Fibroblast of peridontal ligament (primary cell): ENCODE measurements around the gene ZDHHC20.

Experiments
- DNase-seq: peaks from one replicate; pipeline ENCODE4 v3.0.0-alpha.2; 2010; ENCODE audit errors: extremely low read depth

Gene ZDHHC20

DNA sequence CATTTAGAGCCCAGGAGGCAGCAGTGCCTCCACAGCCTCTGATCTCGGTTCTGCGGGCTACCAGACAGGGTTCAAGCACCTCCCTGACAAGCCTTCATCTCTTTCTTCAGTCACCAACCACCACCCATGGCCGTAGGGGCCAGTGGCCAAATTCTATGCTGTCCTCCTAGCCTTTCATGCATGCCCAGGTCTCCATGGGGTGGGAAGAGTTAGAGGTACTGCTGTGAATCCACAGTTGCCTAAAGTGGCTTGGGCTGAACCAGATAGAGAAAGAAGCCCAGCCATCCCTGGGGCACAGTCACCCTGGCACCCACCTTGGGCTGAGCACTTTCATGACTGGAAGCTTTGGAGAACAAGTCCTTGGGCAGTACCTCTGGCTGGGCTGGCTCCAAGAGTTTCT is 97.4 kb downstream of the ZDHHC20 start:
- DNase-seq = no peak

DNA sequence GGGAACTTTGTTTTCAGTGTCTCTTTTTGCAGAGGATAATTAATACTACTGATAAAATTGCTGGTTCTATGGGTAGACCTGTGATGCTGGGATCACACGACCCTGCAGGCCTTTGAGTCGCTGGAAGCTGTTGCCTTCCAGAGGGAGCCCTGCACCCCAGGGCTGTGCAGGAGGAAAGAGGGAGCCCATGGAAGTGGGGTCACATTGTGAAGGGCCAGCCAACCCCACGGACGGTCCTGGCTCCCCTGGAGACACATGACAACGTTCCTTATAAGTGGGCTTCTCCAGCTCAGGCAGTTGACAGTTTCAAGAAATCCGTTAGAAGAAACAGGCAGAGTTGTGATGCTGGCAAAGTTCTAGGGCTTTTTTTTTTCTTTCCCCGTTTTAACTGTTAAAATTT is 98.0 kb downstream of the ZDHHC20 start:
- DNase-seq = no peak

DNA sequence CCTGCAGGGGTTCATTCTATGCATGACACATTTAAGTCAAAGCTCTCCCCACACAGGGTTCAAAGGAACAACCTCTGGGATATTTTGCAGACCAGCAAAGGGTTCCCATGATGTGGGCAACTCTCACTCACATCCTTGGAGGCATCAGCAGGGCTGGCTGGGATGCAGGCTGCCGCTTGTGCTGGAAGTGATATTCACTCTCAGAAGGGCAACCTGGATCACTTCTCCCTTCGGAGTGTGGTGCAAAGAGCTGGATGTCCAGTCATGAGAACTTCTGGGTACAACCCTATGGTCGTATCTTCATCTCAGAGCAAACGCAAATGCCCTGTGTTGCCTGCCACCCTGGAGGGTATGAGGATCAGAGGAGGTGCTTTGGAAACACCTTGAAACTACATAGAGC is 98.6 kb downstream of the ZDHHC20 start:
- DNase-seq = no peak

DNA sequence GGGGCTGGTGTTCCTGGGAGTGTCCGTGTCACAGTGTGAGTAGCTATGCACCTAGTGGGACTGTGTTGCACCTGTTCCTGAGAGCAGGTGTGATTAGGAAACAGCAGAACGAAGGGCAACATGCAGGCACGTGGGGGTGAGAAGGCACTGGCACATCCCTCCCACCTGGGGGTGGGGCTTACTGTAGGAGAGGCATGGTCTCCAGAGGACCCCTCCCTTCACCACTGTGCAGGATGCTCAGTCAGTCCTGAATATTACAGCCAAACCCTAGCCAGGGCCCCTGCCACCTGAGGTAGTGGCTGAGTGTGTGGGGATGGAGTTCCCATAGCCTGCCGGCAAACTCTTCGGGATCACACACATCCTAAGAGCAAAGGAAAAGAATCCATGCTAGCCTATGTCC is 99.2 kb downstream of the ZDHHC20 start:
- DNase-seq = no peak

DNA sequence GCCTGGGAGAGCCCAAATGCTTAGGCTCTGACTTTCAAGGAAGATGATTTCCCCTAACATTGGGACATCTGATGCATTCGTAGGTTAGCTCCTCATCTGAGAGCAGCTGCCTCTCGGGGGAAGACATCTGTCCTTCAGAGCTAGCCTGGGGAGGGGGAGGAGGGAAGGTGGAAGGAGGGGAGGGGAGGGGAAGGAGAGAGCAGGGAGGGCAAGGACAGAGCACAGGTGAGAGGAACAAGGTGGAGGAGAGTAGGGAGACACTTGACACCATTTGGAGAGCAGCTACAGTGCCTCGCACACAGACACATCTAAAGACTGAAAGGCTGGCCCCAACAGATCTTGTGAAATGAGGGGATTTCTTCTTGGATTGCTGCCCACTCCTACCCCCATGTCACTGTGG is 103.8 kb downstream of the ZDHHC20 start:
- DNase-seq = no peak

DNA sequence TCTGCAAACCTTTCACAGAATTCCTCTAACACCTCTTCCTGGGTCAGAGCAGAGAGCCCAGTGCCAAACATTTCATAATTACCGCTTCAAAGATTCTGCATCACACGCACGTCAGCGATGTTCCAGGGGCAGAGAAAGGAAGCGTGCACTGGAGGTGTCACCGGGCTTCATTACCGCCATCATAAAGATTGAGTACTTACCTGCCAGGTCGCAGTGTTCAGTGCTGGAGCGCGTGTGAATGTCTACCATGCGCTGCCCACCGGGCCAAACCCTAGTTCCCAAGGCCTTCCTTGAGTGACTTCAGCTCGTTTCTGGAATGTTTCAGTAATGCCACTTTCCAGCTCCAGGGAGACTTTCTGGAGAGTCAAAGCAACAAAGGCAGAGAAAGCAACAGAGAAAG is 104.4 kb downstream of the ZDHHC20 start:
- no peak for DNase-seq

DNA sequence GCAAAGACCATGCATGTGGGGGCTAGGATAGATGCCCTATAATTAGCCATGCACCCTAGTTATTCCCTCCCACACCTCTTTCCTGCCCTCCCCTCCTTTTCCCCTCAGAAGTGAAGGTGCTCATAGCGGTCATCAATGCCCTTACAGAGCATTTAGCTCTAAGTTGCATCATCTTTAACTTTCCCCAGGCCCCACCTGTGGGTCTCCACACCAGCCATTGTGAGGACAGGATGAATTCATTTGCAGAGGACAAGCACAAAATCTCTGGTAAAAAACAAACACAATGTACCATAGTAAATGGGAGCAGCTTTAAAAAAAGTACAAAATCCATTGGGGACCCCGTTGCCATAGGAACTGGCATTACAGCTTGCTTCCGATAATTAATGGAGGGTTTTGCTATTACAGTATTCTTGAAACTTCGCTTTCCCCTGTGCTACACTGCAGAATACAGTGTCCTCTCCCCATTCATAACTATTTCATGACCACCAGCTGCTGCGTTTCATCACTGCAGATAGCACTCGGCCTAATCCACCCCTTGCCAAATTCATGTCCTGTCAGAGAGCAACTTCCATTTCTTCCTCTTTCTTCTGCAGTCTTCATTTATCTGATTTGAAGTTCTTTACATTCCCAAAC is 110.5 kb downstream of the ZDHHC20 start:
- DNase-seq = no peak

DNA sequence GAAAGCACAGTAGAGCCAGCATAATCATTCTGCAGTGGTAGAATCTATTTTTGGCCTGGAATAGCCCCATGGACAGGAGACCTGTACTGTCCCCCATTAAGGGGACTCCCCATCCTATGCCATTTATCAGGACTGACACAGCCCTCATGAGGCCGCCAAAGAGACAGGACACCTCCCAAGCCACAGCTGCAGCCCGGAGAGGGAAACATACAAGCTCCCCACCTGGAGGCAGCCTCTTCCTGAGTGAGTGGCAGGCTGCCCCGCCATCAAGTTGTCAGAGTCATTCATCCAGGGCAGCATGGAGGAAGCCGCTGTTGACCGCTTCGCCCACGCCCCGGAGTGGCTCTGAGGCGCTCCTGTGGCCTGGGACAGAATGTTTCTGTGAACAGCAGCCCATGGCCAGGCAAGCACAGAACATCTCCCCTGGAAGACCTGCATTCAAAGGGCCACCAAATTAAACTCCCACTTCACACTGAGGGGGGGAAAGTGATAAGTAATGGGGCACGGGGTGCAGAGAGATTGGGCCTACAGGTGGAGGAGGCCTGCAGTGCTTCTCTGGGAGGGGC is 111.3 kb downstream of the ZDHHC20 start:
- DNase-seq = no peak

DNA sequence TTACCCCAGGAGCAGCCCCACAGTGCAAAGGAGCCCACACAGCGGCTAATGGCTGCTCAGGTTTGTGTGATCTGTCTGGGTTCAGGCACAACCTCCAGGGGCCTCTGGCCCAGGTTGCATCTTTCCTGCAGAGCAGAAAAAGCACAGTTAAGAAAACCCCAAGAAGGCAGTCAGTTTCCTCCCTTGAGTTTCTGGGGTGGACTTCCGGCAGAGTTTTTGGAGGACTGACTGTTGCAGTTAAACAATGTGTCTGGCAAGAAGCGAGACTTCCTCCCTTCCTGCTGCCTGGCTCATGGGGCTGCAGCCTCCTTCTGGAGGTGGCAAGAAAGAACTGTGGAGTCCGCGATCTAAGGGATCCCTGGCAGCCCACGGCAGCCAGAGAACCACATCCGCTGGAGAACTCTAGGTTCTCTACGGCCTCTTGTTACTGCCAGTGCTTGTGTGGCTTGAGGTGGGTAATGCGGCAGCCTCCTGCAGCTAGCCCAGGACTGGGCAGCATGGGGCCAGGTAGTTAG is 114.4 kb downstream of the ZDHHC20 start:
- DNase-seq = no peak

DNA sequence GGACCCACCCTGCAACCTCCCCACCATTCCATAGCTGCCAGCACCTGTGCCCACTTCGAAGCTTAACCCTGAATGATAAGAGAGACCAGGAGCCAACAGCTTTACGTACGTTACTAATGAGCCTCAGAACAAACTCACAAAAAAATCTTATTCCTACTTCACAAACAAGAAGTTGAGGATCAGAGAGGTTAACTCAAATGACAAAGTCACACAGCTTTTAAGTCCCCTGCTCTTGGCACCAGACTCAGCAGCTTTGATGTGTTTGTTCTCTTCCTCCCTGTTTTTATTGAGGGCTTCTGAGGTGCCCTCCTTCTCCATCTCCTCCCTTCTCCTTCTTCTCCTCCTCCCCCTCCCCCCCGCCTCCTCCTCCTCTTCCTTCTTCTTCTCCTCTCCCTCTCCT is 115.4 kb downstream of the ZDHHC20 start:
- no peak for DNase-seq

DNA sequence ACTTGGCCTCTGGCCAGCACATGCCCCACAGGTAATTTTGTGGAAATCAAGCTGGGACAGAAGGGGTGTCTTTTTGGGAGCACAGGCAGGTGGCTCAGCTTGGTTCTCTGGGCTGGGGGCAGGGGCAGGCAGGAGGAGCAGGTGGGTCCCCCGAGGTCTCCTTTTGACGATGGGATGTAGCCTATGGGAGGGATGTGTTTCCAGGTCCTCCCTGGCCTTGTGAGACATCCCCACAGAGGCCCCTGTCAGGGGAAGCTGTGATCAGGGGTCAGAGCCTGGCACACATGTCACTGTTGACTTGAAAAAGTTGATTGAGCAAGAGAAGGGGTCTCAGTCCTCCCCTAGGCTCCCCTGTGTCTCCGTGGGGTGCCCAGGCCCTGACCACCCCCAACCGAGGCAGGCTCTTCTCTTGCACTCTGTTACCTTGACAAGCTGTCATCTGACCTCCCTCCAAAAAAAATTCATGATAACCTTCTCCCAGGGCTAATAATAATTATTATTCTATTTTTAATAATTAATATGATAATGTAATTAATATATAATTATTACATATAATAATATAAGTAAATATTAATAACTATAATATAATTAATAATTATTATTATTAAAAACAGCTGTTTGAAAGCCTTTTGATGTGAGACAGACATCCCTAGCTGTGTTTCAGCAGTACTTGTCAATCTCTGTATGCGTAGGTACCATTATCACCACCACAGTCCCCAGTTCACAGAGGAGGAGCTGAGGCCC is 116.2 kb downstream of the ZDHHC20 start:
- DNase-seq = no peak

DNA sequence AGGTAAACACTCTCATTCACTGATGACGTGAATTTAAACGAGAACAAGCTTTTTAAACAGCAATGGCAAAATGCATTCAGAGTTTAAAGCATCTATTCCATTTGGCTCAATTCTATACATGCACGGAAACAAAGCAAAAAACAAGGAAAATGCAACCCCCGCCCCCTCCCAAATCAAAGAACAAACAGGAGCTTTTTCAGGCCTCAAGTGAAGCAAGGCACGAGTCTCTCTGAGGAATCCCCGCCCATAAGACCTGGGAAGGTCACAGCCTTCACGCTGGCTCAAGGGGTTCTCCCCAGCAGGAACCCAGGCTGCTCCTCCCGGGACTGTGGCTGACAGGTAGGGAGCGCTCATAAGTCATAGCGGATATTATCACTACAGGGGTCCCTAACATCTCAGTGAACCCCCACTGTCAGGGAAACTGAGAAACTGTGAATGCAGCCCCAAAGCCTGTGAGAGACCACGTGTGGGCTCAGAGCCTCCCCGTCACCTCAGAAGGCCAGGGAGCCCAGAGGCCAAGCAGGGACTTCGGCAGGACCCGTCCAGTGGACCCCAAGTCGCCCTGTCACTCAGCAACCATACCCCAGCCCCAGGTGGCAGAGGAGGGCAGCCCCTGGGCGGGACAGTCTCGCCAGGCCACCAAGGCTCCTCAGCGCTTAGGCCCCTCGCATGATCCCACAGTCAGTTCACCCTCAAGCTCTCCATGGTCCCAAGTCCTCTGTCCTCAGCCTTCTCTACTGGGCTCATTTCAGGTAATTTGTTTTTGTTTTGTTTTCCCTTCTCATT is 117.3 kb downstream of the ZDHHC20 start:
- DNase-seq = no peak

DNA sequence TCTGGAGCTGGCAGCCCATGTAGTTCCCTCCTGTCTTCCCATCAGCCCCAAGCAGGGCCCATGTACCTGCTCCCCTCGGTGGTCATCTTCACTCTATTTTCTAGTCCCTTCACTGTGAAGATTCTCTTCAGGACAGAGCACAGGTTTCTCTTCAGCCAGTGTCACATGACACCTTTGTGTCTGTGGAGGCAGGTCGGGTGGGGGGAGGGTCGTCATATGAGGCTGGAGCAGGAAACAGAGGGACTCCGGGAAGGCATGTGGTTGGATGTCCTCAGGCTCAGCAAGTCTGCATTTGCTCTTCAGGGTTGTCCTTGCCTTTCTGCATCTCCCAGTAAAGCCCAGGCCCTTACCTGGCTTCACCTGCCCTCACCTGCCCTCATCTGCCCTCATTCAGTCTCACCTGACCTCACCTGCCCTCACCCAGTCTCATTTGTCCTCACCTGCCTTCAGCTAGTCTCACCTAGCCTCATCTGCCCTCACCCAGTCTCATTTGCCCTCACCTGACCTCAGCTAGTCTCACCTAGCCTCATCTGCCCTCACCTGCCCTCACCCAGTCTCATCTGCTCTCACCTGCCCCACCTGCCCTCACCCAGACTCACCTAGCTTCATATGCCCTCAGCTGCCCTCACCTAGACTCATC is 120.3 kb downstream of the ZDHHC20 start:
- DNase-seq = no peak

DNA sequence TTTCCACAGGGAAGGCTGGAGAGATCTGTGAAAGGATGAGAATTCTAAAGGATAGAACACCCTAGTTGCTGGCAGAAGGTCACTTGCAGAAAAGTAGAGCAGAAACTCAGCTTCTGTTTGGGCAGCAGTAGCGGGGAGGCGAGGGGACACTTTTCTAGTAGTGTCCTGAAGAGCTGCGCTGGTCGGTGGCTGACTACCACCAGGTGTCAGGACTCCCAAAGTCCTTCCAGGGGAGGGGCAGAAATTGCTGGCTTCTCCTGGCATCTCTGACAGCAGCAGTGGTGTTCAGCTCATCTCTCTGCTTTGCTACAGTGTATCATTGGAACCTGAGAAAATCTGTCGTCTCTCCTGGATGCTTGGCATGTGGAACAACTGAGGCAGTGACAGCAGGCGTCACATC is 120.9 kb downstream of the ZDHHC20 start:
- no peak for DNase-seq

DNA sequence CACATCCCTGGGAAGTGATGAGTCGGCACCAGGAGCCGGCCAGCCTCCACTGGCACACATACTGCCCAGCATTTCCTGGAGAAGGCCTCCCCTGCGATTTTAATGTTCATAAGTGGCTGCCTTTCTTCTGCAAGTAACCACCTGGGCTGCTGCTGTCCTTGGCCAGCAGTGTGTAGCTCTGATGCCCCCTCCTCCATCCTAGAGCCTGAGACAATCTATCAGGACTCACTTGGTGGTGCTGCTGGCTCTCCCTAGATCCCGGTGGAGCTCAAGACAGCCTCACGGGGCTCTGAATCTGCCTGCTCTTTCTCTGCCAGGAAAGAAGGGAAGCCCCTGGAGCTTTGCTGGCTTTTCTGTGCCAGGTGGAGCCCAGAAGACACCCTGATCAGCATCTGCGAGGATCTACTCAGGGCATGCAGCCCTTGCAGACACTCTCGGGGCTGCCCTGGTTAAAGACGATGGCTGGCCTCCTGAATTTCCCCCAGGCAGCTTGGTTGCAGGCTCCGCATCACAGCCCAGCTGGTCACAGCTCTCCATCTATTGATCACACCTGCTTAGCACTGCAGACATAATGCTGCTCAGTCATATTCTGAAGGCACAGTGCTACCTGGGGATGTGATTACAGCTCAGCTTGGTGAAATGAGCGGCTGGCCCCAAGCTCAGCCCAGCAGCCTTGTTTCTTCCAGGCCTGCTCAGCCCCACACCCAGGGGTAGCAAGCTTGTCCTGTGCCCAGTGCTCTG is 122.3 kb downstream of the ZDHHC20 start:
- no peak for DNase-seq

DNA sequence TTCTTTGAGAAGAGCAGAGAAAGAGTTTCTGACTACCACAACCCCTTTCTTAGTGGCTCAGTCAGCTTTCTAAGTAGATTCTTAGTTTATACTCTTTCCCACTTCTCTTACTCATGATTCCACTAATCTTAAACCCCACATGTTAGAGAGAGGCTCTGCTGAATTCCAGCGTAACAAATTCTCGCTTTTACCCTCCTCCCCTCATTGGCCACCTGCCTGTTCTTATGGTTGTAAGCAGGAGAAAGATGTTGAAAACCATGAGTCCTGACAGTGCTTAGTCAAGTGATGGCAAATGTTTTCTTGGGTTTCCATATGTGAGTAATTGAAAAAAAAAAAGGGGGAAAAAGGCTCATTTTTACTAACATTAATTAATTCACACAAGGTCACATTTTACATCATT is 125.9 kb downstream of the ZDHHC20 start:
- DNase-seq = no peak

DNA sequence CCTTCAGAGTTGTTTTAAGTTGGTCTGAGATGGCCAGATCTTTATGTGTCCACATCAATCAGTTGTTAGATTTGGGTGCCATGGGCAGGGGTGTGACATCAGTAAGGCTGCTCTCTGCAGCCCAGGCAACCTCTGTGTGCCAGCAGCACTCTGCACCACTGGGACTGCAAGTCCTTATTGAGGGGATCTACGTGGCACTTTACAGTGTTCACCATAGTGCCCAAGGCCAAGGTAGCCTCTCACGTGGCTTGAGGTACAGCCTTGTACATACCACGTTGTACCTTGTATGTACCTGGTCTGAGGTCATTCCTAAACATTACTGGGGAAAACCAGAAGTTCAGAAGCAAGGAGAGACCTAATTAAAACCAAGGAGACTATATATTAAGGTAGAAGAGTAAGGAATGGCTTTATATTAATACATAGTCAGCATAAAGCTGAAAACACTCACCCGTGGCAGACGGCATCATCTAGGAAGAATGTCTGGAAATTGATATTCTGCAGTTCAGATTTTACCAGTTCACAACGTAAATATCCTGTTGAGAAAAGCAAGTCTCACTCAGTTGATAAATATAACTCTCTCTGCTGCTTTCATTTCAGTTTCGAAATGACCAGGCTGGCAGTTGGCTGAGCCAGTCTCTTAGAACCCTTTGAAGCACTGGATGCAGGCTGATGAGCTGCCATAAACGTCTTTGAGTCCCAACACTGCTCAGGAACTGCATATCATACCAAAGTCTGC is 128.8 kb downstream of the ZDHHC20 start:
- DNase-seq = peak; percentile 35

DNA sequence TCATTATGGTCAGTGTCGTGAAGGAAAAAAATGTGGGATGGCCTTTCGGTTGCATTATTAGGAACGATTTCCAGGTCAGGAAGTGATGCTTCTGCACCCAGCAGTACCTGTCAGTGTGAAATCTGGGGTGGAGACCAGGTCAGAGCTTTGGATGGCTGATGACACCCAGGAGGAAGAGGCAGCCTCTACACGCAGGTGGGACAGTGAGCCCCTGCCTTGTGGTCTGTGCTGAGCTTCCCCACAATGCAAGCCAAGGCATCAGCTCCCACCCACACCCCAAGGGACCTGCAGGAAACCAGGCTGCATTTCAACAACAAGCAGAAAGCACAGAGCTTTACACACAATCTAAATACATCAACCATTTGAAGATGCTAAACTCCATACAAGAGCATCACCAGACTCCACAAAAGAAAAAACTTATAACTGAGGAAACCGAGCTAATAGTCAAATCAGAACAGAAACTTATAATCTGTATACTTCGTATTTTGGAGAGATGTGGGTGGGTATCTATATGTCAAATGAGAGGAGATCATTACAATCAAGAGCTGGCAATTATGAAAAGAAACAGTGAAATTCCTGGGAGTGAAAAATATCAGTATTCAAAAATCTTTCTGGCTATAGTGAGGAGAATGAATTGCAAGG is 130.1 kb downstream of the ZDHHC20 start:
- no peak for DNase-seq

DNA sequence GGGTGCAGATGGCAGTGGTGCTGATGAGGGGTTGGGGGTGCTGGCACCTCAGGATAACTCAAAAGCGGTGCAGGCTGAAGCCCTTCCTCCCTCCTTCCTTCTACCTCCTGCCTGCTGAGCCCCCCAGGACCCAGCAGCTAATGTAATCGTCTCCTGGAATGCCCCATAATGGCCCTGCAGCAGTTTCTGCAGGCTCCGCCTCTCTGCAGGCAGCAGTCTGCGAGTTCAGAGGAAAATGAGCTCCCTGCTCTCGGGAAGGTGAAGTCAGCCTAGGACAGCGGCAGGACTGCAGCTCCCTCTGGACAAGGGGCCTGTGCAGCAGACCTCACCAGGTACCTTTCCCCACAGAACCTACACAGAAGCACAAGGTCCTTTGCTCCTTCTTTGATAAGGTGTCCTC is 130.9 kb downstream of the ZDHHC20 start:
- DNase-seq = no peak
